HG03457 (cell line): ENCODE data around the gene SCIN.
"Not testable (repeated sequence)": the region's sequence is repeated elsewhere in the genome, so short reads cannot be mapped to it uniquely, and the experiment has no call there.

Experiments used
- ATAC-seq: cut with Tn5 transposase; IDR thresholded peaks from one replicate; pipeline ENCODE4 v1.9.1; 2021; ENCODE audit warnings: moderate number of reproducible peaks; ENCODE audit not compliant: unreplicated experiment

The SCIN gene

GRCh38 chr7:12686891-12687717 is 116.6 kb downstream of the SCIN start, which contains the start of gene ARL4A:
ARL4A (plus strand) TSS chr7:12687633; CDS start chr7:12688255, 622 bp downstream.
- ATAC-seq, result peak; percentile 78

- ATAC-seq, result no peak
These were observed 117.2 kb downstream of the SCIN start for GRCh38 chr7:12687718-12688171.

DNA sequence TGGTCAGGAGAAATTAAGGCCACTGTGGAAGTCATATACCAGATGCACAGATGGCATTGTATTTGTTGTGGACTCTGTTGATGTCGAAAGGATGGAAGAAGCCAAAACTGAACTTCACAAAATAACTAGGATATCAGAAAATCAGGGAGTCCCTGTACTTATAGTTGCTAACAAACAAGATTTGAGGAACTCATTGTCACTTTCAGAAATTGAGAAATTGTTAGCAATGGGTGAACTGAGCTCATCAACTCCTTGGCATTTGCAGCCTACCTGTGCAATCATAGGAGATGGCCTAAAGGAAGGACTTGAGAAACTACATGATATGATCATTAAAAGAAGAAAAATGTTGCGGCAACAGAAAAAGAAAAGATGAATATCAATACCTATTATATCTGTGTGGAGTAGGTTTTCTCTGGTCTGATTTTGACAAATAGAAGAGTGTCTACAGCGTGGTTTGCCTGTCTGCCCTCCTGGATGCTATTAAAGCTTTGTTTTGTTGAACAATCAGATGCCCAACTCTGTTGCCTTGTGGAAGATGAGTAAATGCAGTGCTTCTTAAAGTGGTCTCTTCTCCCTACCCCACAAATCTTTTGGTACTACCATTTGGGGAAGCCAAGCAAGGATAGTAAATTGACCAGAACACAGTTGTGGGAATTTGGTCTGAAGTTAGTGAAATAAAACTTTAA is 118.1 kb downstream of the SCIN start:
- not testable (repeated sequence) for ATAC-seq

GRCh38 chr7:12689451-12689850 is 118.9 kb downstream of the SCIN start:
- ATAC-seq, result no peak

- ATAC-seq, result no peak
These were observed 119.7 kb downstream of the SCIN start for GRCh38 chr7:12690041-12690878.

DNA sequence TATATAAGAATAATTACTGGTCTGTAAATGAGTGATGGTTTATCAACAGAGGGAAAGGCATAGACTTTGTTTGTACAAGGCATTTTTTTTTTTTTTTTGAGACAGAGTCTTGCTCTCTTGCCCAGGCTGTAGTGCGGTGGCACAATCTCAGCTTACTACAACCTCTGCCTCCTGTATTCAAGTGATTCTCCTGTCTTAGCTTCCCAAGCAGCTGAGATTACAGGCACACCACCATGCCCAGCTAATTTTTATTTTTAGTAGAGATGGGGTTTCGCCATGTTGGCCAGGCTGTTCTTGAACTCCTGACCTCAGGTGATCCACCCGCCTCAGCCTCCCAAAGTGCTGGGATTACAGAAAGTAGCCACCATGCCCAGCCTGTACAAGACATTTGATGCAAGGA is 120.9 kb downstream of the SCIN start:
- not testable (repeated sequence) for ATAC-seq

- ATAC-seq, result no peak
These were observed 121.5 kb downstream of the SCIN start for GRCh38 chr7:12692035-12692434.

DNA sequence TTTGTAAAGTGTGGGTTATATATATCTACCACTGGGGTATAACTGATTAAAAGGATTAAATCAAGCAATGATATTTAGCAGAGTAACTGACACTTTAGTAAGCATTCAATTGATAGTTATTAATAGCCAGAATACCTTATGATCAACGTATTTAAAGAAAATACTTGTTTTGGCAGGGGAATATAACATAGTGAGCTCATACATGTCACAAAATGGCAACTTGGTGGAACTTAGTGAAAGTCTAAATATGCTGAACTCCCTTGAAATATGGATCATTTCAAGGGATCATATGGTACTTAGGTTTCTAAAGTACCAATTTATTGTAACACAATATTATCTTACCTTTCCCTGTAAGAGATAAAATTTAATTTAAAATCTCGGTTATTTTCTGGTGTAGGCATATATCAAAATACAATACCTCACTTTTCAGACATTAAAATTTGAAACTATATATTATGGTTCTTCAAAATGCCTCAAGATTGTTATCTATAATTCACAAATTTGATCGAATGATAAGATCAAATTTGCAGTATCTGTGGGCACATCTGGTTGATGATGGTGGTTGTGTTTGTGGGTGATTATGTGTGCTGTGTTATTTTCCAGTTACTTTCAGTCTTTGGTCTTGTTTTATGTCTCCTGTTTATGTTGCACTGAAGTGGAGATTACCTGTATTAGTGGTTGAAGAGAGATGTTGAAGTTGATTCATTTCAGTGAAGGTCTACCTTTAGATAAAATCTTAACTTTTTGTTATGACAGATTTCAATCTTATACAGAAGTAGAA is 122.1 kb downstream of the SCIN start:
- no peak for ATAC-seq

GRCh38 chr7:12694817-12695216 is 124.3 kb downstream of the SCIN start:
- ATAC-seq, result no peak

DNA sequence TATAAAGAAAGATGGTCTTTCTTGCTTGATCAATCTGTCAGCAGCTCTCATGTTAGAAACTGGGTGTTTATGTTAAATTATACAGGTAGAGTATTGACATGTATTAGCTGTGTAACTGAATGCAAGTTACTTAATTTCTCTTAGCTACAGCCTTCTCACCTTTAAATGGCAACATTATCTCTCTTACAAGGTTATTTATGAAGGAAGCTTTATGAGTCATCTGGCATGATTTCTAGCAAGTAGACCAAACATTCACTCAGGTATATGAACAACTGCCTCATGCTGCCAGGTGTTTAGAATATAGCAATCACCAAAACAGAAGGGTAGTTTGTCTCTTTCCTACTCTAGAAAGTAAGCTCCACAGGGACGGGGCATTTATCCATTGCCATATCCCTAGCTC is 125.4 kb downstream of the SCIN start:
- ATAC-seq, result no peak

DNA sequence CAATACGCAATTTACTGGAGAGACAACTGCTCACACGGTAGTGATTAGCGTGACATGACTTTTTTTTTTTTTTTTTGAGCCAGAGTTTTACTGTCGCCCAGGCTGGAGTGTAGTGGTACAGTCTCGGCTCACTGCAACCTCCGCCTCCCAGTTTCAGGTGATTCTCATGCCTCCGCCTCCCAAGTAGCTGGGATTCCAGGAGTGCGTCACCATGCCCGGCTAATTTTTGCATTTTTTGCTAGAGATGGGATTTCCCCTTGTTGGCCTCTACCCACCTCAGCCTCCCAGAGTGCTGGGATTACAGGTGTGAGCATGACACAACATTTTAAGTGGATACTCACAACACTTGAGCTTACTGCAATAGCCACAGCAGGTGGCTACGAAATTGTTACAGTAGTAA is 128.8 kb downstream of the SCIN start:
- no peak for ATAC-seq

GRCh38 chr7:12701433-12701832 is 130.9 kb downstream of the SCIN start:
- no peak for ATAC-seq

GRCh38 chr7:12703881-12704280 is 133.4 kb downstream of the SCIN start:
- no peak for ATAC-seq

DNA sequence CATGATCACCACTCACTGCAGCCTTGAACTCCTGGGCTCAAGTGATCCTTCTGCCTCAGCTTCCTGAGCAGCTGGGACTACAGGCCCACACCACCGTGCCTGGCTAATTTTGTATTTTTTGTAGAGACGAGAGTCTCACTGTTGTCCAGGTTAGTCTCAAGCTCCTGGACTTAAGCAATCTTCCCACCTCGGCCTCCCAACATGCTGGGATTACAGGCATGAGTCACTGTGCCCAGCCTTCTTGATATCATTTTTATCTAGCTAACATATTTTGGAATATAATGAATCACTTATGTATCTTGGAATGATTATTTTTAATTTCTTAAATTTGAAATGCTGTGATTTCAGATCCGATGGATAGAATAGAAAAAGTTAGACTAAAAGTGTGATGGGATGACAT is 135.4 kb downstream of the SCIN start:
- no peak for ATAC-seq

DNA sequence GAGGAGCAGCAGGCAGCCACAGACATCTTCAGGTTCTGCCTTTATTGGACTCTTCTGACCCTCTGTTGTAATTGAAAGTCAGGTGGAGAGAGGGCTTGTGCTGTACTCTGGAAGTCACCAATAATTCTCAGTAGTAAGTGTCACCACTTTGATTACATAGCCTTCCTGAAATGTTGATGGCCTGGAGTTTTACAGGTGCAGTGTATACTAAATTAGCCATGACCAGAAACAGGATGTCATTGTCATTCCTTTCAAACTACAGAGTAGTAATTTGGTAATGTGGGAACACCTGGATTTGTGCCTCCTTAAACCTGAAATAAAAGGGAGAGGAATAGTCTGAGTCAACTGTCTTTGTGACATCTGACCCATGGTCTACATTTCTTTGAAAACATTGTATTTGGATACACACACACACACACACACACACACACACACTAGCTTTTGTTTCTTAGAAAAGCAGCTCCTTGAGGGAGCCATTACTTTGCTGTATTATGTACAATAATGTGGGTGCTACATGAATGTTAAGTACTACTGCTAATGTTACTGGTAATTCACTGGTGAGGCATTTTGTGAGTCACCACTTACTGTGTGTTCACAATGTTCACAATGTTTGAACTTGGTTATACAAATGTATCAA is 136.5 kb downstream of the SCIN start:
- ATAC-seq, result no peak

DNA sequence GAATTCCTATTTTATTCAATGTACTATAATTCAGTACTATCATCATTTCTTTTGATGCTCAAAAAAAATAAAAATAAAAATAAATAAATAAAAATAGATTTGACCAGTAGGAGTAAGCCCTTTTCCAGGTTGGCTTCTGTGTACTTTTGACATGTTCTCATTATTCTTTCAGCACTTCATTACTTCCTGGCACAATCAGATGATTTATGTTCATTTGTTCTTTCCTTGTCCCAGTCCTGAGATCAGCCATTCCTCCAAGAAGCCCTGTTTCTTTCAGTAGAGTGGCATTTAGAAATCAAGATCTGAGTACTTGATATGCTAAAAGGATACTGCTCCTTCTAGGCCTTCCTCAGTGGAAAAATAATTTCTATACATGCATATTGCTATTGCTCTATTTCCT is 137.8 kb downstream of the SCIN start:
- no peak for ATAC-seq
